ENCODE results near the gene HSD11B2. TPM values are rescaled to one million over a fixed set of nuclear protein-coding genes. Genes with fewer than 3 reads are reported as not detected.

HSD11B2 gene
- total RNA-seq (0.93 and 1.6 TPM in 2 replicates), polyA plus RNA-seq (2.3 and 4.2 TPM in 2 replicates)

GRCh38 chr16:67430977-67431774 lies at the start of gene HSD11B2:
Gene HSD11B2 (plus strand): TSS chr16:67431121. CDS start chr16:67431249, 128 bp downstream.
- WGBS (ENCODE audit: low lambda C conversion rate, missing lambda C conversion rate), result 2% methylated on average over 39 of the region's 87 CpGs
- H3K27me3 ChIP-seq, result peaks cover 24% of the 10 kb centered on the region
- peak within 1 kb of the TSS; percentile 76 for H2AFZ ChIP-seq
- H3K36me3 ChIP-seq (replicated peaks; ENCODE audit: insufficient read depth, low read depth), result no peaks in the 10 kb centered on the region
- peaks cover 13% of the 10 kb centered on the region for H3K4me1 ChIP-seq (ENCODE audit: insufficient read depth)
- no peaks in the 10 kb centered on the region for H3K9me3 ChIP-seq (ENCODE audit: low read depth)
- peak within 1 kb of the TSS; percentile 98 for H3K4me2 ChIP-seq
- TF ChIP-seq CTCF (IDR thresholded peaks at IDR 0.05; ENCODE audit: poor library complexity) (peak; percentile 1), EZH2phosphoT487 (IDR thresholded peaks at IDR 0.05; ENCODE audit: low read depth, severe bottlenecking, unreplicated experiment) (no peak)
- no peaks in the 10 kb centered on the region for H3K9me2 ChIP-seq (replicated peaks; ENCODE audit: insufficient read depth)
- H3K4me3 ChIP-seq, result peak within 1 kb of the TSS; percentile 49
- peak; percentile 88 for DNase-seq (ENCODE audit: low spot score)
- H4K20me1 ChIP-seq (ENCODE audit: insufficient read depth, poor library complexity, severe bottlenecking), result no peaks in the 10 kb centered on the region
- no peaks in the 10 kb centered on the region for H3K79me2 ChIP-seq
- no peak within 1 kb of the TSS for H3K27ac ChIP-seq

- Histone ChIP-seq H3K9me2 (replicated peaks; ENCODE audit: insufficient read depth) (no peaks in the 10 kb centered on the region), H3K36me3 (replicated peaks; ENCODE audit: insufficient read depth, low read depth) (no peaks in the 10 kb centered on the region), H3K4me3 (no peak overlapping the region), H2AFZ (no peak overlapping the region), H4K20me1 (ENCODE audit: insufficient read depth, poor library complexity, severe bottlenecking) (no peaks in the 10 kb centered on the region), H3K4me2 (no peak overlapping the region), H3K79me2 (no peaks in the 10 kb centered on the region), H3K4me1 (ENCODE audit: insufficient read depth) (no peaks in the 10 kb centered on the region), H3K27me3 (no peaks in the 10 kb centered on the region), H3K9me3 (ENCODE audit: low read depth) (no peaks in the 10 kb centered on the region), H3K27ac (no peak overlapping the region)
- 87% methylated on average over 3 of the region's 3 CpGs for WGBS (ENCODE audit: low lambda C conversion rate, missing lambda C conversion rate)
- no peak for DNase-seq (ENCODE audit: low spot score)
- TF ChIP-seq EZH2 (IDR thresholded peaks at IDR 0.05; ENCODE audit: borderline replicate concordance) (no peak), CTCF (IDR thresholded peaks at IDR 0.05; ENCODE audit: poor library complexity) (no peak), EZH2phosphoT487 (IDR thresholded peaks at IDR 0.05; ENCODE audit: low read depth, severe bottlenecking, unreplicated experiment) (no peak)
Measured at GRCh38 chr16:67383284-67383683, 47.6 kb upstream of the HSD11B2 start.

GRCh38 chr16:67384778-67385510 lies 46.0 kb upstream of the HSD11B2 start:
- 84% methylated on average over 8 of the region's 8 CpGs for WGBS (ENCODE audit: low lambda C conversion rate, missing lambda C conversion rate)
- H3K4me2 ChIP-seq, result no peak overlapping the region
- H3K27me3 ChIP-seq, result no peaks in the 10 kb centered on the region
- DNase-seq (ENCODE audit: low spot score), result no peak
- no peaks in the 10 kb centered on the region for H3K79me2 ChIP-seq
- TF ChIP-seq EZH2phosphoT487 (IDR thresholded peaks at IDR 0.05; ENCODE audit: low read depth, severe bottlenecking, unreplicated experiment), result no peak
- TF ChIP-seq CTCF (IDR thresholded peaks at IDR 0.05; ENCODE audit: poor library complexity), result no peak
- TF ChIP-seq EZH2 (IDR thresholded peaks at IDR 0.05; ENCODE audit: borderline replicate concordance), result no peak
- no peak overlapping the region for H3K4me3 ChIP-seq
- H2AFZ ChIP-seq, result no peak overlapping the region
- no peaks in the 10 kb centered on the region for H3K9me3 ChIP-seq (ENCODE audit: low read depth)
- H3K9me2 ChIP-seq (replicated peaks; ENCODE audit: insufficient read depth), result no peaks in the 10 kb centered on the region
- H3K27ac ChIP-seq, result no peak overlapping the region
- no peaks in the 10 kb centered on the region for H3K4me1 ChIP-seq (ENCODE audit: insufficient read depth)
- no peaks in the 10 kb centered on the region for H4K20me1 ChIP-seq (ENCODE audit: insufficient read depth, poor library complexity, severe bottlenecking)
- no peaks in the 10 kb centered on the region for H3K36me3 ChIP-seq (replicated peaks; ENCODE audit: insufficient read depth, low read depth)
